ENCODE data around the gene AACS.

DNA sequence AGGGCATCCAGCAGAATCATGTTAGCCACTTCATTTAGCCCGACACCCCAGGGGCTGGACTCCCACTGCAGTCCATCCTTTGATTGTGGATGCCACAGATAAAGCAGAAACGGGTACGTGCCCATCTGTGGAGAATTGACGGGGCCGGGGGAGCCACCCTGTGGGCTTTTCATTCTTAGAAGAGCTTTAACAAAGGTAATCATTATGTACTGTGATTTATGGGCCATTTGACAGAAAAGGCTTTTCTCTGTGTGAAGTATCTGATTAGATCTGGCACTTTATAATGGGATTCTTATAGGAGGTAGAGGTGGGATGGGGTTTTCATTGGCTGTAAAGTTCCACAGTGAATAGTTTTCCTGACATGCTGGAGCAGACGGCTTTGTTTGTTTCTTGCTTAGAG lies 40.4 kb downstream of the AACS start:
- TF ChIP-seq, protein P1, sequence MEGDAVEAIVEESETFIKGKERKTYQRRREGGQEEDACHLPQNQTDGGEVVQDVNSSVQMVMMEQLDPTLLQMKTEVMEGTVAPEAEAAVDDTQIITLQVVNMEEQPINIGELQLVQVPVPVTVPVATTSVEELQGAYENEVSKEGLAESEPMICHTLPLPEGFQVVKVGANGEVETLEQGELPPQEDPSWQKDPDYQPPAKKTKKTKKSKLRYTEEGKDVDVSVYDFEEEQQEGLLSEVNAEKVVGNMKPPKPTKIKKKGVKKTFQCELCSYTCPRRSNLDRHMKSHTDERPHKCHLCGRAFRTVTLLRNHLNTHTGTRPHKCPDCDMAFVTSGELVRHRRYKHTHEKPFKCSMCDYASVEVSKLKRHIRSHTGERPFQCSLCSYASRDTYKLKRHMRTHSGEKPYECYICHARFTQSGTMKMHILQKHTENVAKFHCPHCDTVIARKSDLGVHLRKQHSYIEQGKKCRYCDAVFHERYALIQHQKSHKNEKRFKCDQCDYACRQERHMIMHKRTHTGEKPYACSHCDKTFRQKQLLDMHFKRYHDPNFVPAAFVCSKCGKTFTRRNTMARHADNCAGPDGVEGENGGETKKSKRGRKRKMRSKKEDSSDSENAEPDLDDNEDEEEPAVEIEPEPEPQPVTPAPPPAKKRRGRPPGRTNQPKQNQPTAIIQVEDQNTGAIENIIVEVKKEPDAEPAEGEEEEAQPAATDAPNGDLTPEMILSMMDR (IDR thresholded peaks at IDR 0.05): no peak
- TF ChIP-seq POLR2A (IDR thresholded peaks at IDR 0.05): no peak
